HG02852 (cell line): Measurements from ENCODE around the gene CDC42EP2.
A peak's percentile ranks its signal among the peaks of the same experiment; 100 is the strongest.

Experiments used
- ATAC-seq: cut with Tn5 transposase; IDR thresholded peaks from one replicate; pipeline ENCODE4 v1.9.1; 2021; ENCODE audit warnings: mild to moderate bottlenecking, moderate library complexity; ENCODE audit not compliant: unreplicated experiment

Gene CDC42EP2

GRCh38 chr11:65297026-65297672, 17.5 kb upstream of the CDC42EP2 start:
- no peak for ATAC-seq

GRCh38 chr11:65298131-65298535, 16.5 kb upstream of the CDC42EP2 start:
- no peak for ATAC-seq

- no peak for ATAC-seq
Observed at GRCh38 chr11:65298655-65299179, 15.9 kb upstream of the CDC42EP2 start.

GRCh38 chr11:65300621-65301275, 13.9 kb upstream of the CDC42EP2 start:
- no peak for ATAC-seq

- ATAC-seq: no peak
Observed at GRCh38 chr11:65301491-65302329, 13.0 kb upstream of the CDC42EP2 start.

- no peak for ATAC-seq
Observed at GRCh38 chr11:65303555-65303954, 11.1 kb upstream of the CDC42EP2 start.

GRCh38 chr11:65304110-65304509, 10.6 kb upstream of the CDC42EP2 start:
- no peak for ATAC-seq

- ATAC-seq: no peak
Observed at GRCh38 chr11:65304613-65305012, 10.1 kb upstream of the CDC42EP2 start.

- ATAC-seq: no peak
Observed at GRCh38 chr11:65305501-65306268, 9.0 kb upstream of the CDC42EP2 start.

- ATAC-seq: no peak
Observed at GRCh38 chr11:65307298-65308229, 7.1 kb upstream of the CDC42EP2 start.

- ATAC-seq: no peak
Observed at GRCh38 chr11:65308281-65308891, 6.3 kb upstream of the CDC42EP2 start.

GRCh38 chr11:65309006-65309405, 5.7 kb upstream of the CDC42EP2 start:
- no peak for ATAC-seq

GRCh38 chr11:65310215-65310614, 4.5 kb upstream of the CDC42EP2 start:
- no peak for ATAC-seq

- no peak for ATAC-seq
Observed at GRCh38 chr11:65310736-65311135, 3.9 kb upstream of the CDC42EP2 start.

- no peak for ATAC-seq
Observed at GRCh38 chr11:65311170-65311678, 3.4 kb upstream of the CDC42EP2 start.

GRCh38 chr11:65315204-65315865, 669 bp downstream of the CDC42EP2 start:
- ATAC-seq: peak; percentile 42

GRCh38 chr11:65315866-65316226, 1.2 kb downstream of the CDC42EP2 start:
- no peak for ATAC-seq

- ATAC-seq: no peak
Observed at GRCh38 chr11:65316227-65317024, 1.8 kb downstream of the CDC42EP2 start.
